ENCODE measurements around the gene HNRNPAB. TPM values are rescaled to one million over a fixed set of nuclear protein-coding genes. Genes with fewer than 3 reads are reported as not detected.
"Not testable (repeated sequence)": the region's sequence is repeated elsewhere in the genome, so short reads cannot be mapped to it uniquely, and the experiment has no call there.

The HNRNPAB gene
- total RNA-seq, 6 experiments from 2014 or later, result 153 to 218 (median 197) TPM

GRCh38 chr5:178227138-178227659 lies 22.9 kb downstream of the HNRNPAB start:
- H3K4me1 Mint-ChIP-seq (ENCODE audit: low read depth), result peaks cover 39% of the 10 kb centered on the region
- no peak overlapping the region for H3K4me3 Mint-ChIP-seq
- H3K9me3 Mint-ChIP-seq, result no peaks in the 10 kb centered on the region; the same call in 1 of the 2 replicates
- no peak for TF ChIP-seq CTCF (IDR thresholded peaks at IDR 0.05)
- no peak for DNase-seq
- peaks cover 3% of the 10 kb centered on the region for H3K27me3 Mint-ChIP-seq (ENCODE audit: insufficient read depth)
- peaks cover 61% of the 10 kb centered on the region for H3K36me3 Mint-ChIP-seq (ENCODE audit: low read depth)
- H3K27ac Mint-ChIP-seq, result peak overlapping the region; percentile 52

GRCh38 chr5:178227929-178228328 lies 23.6 kb downstream of the HNRNPAB start:
- Mint-ChIP-seq H3K9me3 (no peaks in the 10 kb centered on the region; the same call in 1 of the 2 replicates), H3K36me3 (ENCODE audit: low read depth) (peaks cover 61% of the 10 kb centered on the region), H3K27ac (peak overlapping the region; percentile 52), H3K27me3 (ENCODE audit: insufficient read depth) (peaks cover 3% of the 10 kb centered on the region), H3K4me3 (no peak overlapping the region), H3K4me1 (ENCODE audit: low read depth) (peaks cover 39% of the 10 kb centered on the region)
- no peak for TF ChIP-seq CTCF (IDR thresholded peaks at IDR 0.05)
- DNase-seq, result no peak

GRCh38 chr5:178228609-178229008 lies 24.3 kb downstream of the HNRNPAB start:
- TF ChIP-seq CTCF (IDR thresholded peaks at IDR 0.05), result no peak
- Mint-ChIP-seq H3K36me3 (ENCODE audit: low read depth) (peaks cover 56% of the 10 kb centered on the region), H3K4me3 (no peak overlapping the region), H3K4me1 (ENCODE audit: low read depth) (peaks cover 39% of the 10 kb centered on the region), H3K27me3 (ENCODE audit: insufficient read depth) (peaks cover 3% of the 10 kb centered on the region), H3K27ac (no peak overlapping the region), H3K9me3 (no peaks in the 10 kb centered on the region; the same call in 1 of the 2 replicates)
- no peak for DNase-seq

- H3K4me1 Mint-ChIP-seq (ENCODE audit: low read depth), result peaks cover 39% of the 10 kb centered on the region
- peaks cover 56% of the 10 kb centered on the region for H3K36me3 Mint-ChIP-seq (ENCODE audit: low read depth)
- H3K4me3 Mint-ChIP-seq, result peak overlapping the region; percentile 26; the same call in 1 of the 2 replicates
Observed at GRCh38 chr5:178229111-178229510, 24.8 kb downstream of the HNRNPAB start.

GRCh38 chr5:178229861-178230260 lies 25.5 kb downstream of the HNRNPAB start:
- H3K27ac Mint-ChIP-seq, result no peak overlapping the region; the same call in 1 of the 2 replicates
- no peak for DNase-seq
- no peaks in the 10 kb centered on the region; the same call in 1 of the 2 replicates for H3K9me3 Mint-ChIP-seq
- H3K4me3 Mint-ChIP-seq, result peak overlapping the region; percentile 24; the same call in 1 of the 2 replicates
- peaks cover 3% of the 10 kb centered on the region for H3K27me3 Mint-ChIP-seq (ENCODE audit: insufficient read depth)
- TF ChIP-seq CTCF (IDR thresholded peaks at IDR 0.05), result no peak
- H3K36me3 Mint-ChIP-seq (ENCODE audit: low read depth), result peaks cover 54% of the 10 kb centered on the region
- peaks cover 39% of the 10 kb centered on the region for H3K4me1 Mint-ChIP-seq (ENCODE audit: low read depth)

More at GRCh38 chr5:178229111-178229510, 24.8 kb downstream of the HNRNPAB start:
- not testable (repeated sequence) for DNase-seq; H3K27me3 Mint-ChIP-seq (ENCODE audit: insufficient read depth); H3K9me3 Mint-ChIP-seq; H3K27ac Mint-ChIP-seq

- Mint-ChIP-seq H3K27ac (peak overlapping the region; percentile 83), H3K9me3 (no peaks in the 10 kb centered on the region; the same call in 1 of the 2 replicates), H3K27me3 (ENCODE audit: insufficient read depth) (peaks cover 5% of the 10 kb centered on the region), H3K4me3 (peak overlapping the region; percentile 89), H3K4me1 (ENCODE audit: low read depth) (peaks cover 39% of the 10 kb centered on the region), H3K36me3 (ENCODE audit: low read depth) (peaks cover 47% of the 10 kb centered on the region)
- DNase-seq, result peak; percentile 16
- no peak for TF ChIP-seq CTCF (IDR thresholded peaks at IDR 0.05)
Observed at GRCh38 chr5:178230879-178231538, 26.7 kb downstream of the HNRNPAB start.

Measured in HFFc6 (cell line).